CD14-positive monocyte (primary cell): ENCODE results near the gene THSD7A. TPM values are rescaled to one million over a fixed set of nuclear protein-coding genes. Genes with fewer than 3 reads are reported as not detected.

Experiments
- DNase-seq, 3 donors: peaks; one replicate each; pipeline ENCODE4 v3.0.0-alpha.2; 2011 to 2022
- H2AFZ ChIP-seq: 2 replicates; pipeline ENCODE4 v1.6.0; 2012; ENCODE audit warnings: mild to moderate bottlenecking, low read depth, low read length, inconsistent platforms; ENCODE audit not compliant: insufficient read depth, poor library complexity, severe bottlenecking
- H3K27ac ChIP-seq, 2 donors: 1 replicate in 1 of 2; 2 replicates in 1 of 2; pipeline ENCODE4 v1.5.1; 2012 to 2013; ENCODE audit warnings: low read length in 2 of 2, control low read depth in 1 of 2, inconsistent platforms in 1 of 2, low read depth in 1 of 2, mild to moderate bottlenecking in 1 of 2
- H3K27me3 ChIP-seq, 2 donors: one replicate each; pipeline versions ENCODE4 v1.6.0 to v1.6.1; 2011 to 2013; ENCODE audit warnings: low read length in 2 of 2; ENCODE audit not compliant: control insufficient read depth in 2 of 2, insufficient read depth in 2 of 2
- H3K36me3 ChIP-seq, 2 donors: replicated peaks in 1 of 2; 1 replicate in 1 of 2; 2 replicates in 1 of 2; pipeline versions ENCODE4 v1.5.1 to v1.6.1; 2012 to 2013; ENCODE audit warnings: low read length in 2 of 2, control low read depth in 1 of 2, inconsistent platforms in 1 of 2, mild to moderate bottlenecking in 1 of 2; ENCODE audit not compliant: insufficient read depth in 2 of 2, control insufficient read depth in 1 of 2
- H3K4me1 ChIP-seq, 2 donors: 1 replicate in 1 of 2; 2 replicates in 1 of 2; pipeline versions ENCODE4 v1.5.1 to v1.6.1; 2012 to 2013; ENCODE audit warnings: low read length in 2 of 2, control low read depth in 1 of 2, inconsistent platforms in 1 of 2, mild to moderate bottlenecking in 1 of 2, moderate library complexity in 1 of 2; ENCODE audit not compliant: insufficient read depth in 2 of 2, control insufficient read depth in 1 of 2
- H3K4me2 ChIP-seq: replicated peaks from 2 replicates; pipeline ENCODE3; 2012; ENCODE audit warnings: low read length, moderate library complexity, mild to moderate bottlenecking; ENCODE audit not compliant: poor library complexity, severe bottlenecking; ENCODE audit errors: extremely low read depth
- H3K4me3 ChIP-seq, 3 experiments: fragments of 200-600 bp in 1 of 3; sonication (generic) in 1 of 3; replicated peaks in 1 of 3; 1 replicate in 2 of 3; 2 replicates in 1 of 3; pipeline ENCODE4 v1.5.1; 2011 to 2013; ENCODE audit warnings: low read length in 3 of 3, mild to moderate bottlenecking in 3 of 3, control low read depth in 2 of 3, low read depth in 2 of 3, inconsistent platforms in 1 of 3, moderate library complexity in 1 of 3
- H3K79me2 ChIP-seq: 2 replicates; pipeline ENCODE4 v1.6.0; 2012; ENCODE audit warnings: mild to moderate bottlenecking, control low read depth, inconsistent platforms, low read length, moderate library complexity; ENCODE audit not compliant: insufficient read depth
- H3K9ac ChIP-seq: 2 replicates; pipeline ENCODE4 v1.6.0; 2017; ENCODE audit warnings: low read length, mild to moderate bottlenecking; ENCODE audit not compliant: insufficient read depth, poor library complexity, severe bottlenecking
- H3K9me3 ChIP-seq, 2 donors: replicated peaks in 1 of 2; 1 replicate in 1 of 2; 2 replicates in 1 of 2; pipeline versions ENCODE4 v1.5.1 to v1.6.1; 2012 to 2013; ENCODE audit warnings: low read length in 2 of 2, control low read depth in 1 of 2; ENCODE audit not compliant: control insufficient read depth in 1 of 2, insufficient read depth in 1 of 2
- H4K20me1 ChIP-seq: 2 replicates; pipeline ENCODE4 v1.6.0; 2012; ENCODE audit warnings: mild to moderate bottlenecking, low read length, control low read depth, moderate library complexity; ENCODE audit not compliant: insufficient read depth
- H3K27ac Mint-ChIP-seq, 7 donors: one replicate each; pipeline ENCODE4 v1.8.0; 2020; ENCODE audit warnings: mild to moderate bottlenecking in 7 of 7, mixed read lengths in 7 of 7, moderate library complexity in 6 of 7, inconsistent platforms in 2 of 7
- H3K27me3 Mint-ChIP-seq, 3 donors: one replicate each; pipeline ENCODE4 v1.8.0; 2021 to 2022; ENCODE audit warnings: low read depth in 3 of 3, mild to moderate bottlenecking in 3 of 3, mixed read lengths in 3 of 3, moderate library complexity in 3 of 3, inconsistent platforms in 1 of 3
- H3K36me3 Mint-ChIP-seq, 2 donors: one replicate each; pipeline ENCODE4 v1.8.0; 2020; ENCODE audit warnings: mixed read lengths in 2 of 2, inconsistent platforms in 1 of 2, mild to moderate bottlenecking in 1 of 2
- H3K4me1 Mint-ChIP-seq: one replicate; pipeline ENCODE4 v1.8.0; 2020; ENCODE audit warnings: mild to moderate bottlenecking, mixed read lengths
- H3K4me3 Mint-ChIP-seq, 2 donors: one replicate each; pipeline ENCODE4 v1.8.0; 2020; ENCODE audit warnings: mild to moderate bottlenecking in 2 of 2, mixed read lengths in 2 of 2, moderate library complexity in 1 of 2
- H3K9me3 Mint-ChIP-seq, 7 donors: one replicate each; pipeline ENCODE4 v1.8.0; 2020 to 2022; ENCODE audit warnings: mixed read lengths in 7 of 7, mild to moderate bottlenecking in 6 of 7, moderate library complexity in 6 of 7, inconsistent platforms in 2 of 7
- WGBS: methylation state at CpG from one replicate; pipeline ENCODE4 v1.1.5; 2013; ENCODE audit warnings: missing lambda C conversion rate; ENCODE audit not compliant: insufficient coverage; 5-methylcytosine and 5-hydroxymethylcytosine counted together
- intact Hi-C, 2 donors: fragments of 100-400 bp; cut with micrococcal nuclease; formaldehyde crosslinking; loops; one replicate each; pipeline versions ENCODE4 v1.15.0 to v1.15.1; 2023
- polyA plus RNA-seq, 3 donors: library from polyadenylated mRNA; depleted of rRNA in 1 of 3; unstranded in 2 of 3; stranded (reverse) in 1 of 3; fragments of 300-500 nt in 2 of 3; fragments of >200 nt in 1 of 3; fragmentation: Illumina TruSeq in 2 of 3; gene quantifications; 1 replicate in 2 of 3; 2 replicates in 1 of 3; pipeline ENCODE4 v1.2.3, GENCODE V29; 2012 to 2021
- TF ChIP-seq, protein P1 (sequence below): fragments of 200-600 bp; IDR thresholded peaks from one replicate; pipeline ENCODE4 v1.8.0; 2022; ENCODE audit warnings: antibody characterized with exemption, mild to moderate bottlenecking

THSD7A gene
- polyA plus RNA-seq, 3 donors = under 0.01 TPM; not detected in 2

DNA sequence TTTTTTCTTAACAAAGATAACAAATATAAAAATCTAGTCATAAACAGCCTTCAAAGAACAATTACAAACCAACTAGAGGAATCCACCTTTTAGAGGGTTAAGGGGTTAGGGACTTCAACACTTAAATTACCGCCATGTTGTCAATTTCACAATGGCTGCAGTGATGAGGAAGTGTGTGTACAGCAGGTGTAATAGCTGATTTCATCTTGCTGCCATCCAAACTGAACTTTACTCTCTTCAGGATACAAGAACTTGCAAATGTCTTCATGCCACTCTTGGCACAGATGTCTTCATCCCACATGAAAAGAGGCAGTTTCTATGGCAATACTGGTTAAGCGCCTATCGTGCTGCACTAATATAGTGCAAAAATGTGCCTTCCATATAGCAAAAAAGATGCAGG lies 457.4 kb downstream of the THSD7A start:
- Histone ChIP-seq H3K4me3 (no peak overlapping the region), H3K27me3 (no peaks in the 10 kb centered on the region), H3K4me1 (no peaks in the 10 kb centered on the region), H4K20me1 (no peaks in the 10 kb centered on the region), H3K36me3 (no peaks in the 10 kb centered on the region), H3K4me2 (no peak overlapping the region), H2AFZ (no peak overlapping the region), H3K79me2 (no peaks in the 10 kb centered on the region), H3K27ac (no peak overlapping the region), H3K9me3 (no peaks in the 10 kb centered on the region), H3K9ac (no peak overlapping the region)
- WGBS = 100% methylated on average over 1 of the region's 3 CpGs
- TF ChIP-seq, protein P1, sequence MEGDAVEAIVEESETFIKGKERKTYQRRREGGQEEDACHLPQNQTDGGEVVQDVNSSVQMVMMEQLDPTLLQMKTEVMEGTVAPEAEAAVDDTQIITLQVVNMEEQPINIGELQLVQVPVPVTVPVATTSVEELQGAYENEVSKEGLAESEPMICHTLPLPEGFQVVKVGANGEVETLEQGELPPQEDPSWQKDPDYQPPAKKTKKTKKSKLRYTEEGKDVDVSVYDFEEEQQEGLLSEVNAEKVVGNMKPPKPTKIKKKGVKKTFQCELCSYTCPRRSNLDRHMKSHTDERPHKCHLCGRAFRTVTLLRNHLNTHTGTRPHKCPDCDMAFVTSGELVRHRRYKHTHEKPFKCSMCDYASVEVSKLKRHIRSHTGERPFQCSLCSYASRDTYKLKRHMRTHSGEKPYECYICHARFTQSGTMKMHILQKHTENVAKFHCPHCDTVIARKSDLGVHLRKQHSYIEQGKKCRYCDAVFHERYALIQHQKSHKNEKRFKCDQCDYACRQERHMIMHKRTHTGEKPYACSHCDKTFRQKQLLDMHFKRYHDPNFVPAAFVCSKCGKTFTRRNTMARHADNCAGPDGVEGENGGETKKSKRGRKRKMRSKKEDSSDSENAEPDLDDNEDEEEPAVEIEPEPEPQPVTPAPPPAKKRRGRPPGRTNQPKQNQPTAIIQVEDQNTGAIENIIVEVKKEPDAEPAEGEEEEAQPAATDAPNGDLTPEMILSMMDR = no peak
- intact Hi-C loops = no loop called here
- Mint-ChIP-seq H3K4me1 (no peaks in the 10 kb centered on the region), H3K27me3 (no peaks in the 10 kb centered on the region), H3K36me3 (no peaks in the 10 kb centered on the region), H3K27ac (no peak overlapping the region), H3K4me3 (no peak overlapping the region), H3K9me3 (no peaks in the 10 kb centered on the region)
- DNase-seq = no peak

DNA sequence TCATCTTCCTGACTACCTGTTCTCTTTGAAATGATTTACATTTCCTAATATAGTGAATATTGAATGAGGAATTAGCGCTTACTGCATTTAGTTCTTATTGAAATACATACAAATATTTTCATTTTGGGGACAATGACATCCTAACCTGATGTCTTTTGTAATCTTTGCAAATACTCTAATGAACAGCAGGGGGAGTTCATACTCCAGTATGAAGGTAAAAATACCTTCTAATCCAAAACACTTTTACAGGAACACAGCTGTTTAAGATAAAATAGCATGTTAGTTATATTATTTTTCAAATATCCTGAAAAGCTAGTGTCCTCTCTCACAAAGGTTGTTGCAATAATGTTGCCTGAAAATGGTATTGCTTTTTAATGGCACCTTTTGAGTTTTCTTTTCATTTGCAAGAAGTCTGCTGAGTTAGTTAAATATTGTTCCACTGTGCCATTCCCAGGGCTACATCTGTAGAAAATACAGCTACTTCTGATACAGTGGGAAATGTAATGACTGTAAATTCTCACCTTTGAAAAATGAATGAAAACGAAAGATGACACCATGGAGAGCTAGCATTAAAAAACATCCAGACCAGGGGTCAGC lies 458.4 kb downstream of the THSD7A start:
- no peaks in the 10 kb centered on the region for H3K4me1 Mint-ChIP-seq
- Histone ChIP-seq H3K36me3 (no peaks in the 10 kb centered on the region), H2AFZ (no peak overlapping the region), H4K20me1 (no peaks in the 10 kb centered on the region), H3K27ac (no peak overlapping the region), H3K9ac (no peak overlapping the region), H3K4me1 (no peaks in the 10 kb centered on the region), H3K27me3 (no peaks in the 10 kb centered on the region), H3K9me3 (no peaks in the 10 kb centered on the region), H3K79me2 (no peaks in the 10 kb centered on the region), H3K4me2 (no peak overlapping the region), H3K4me3 (no peak overlapping the region)
- H3K9me3 Mint-ChIP-seq = no peaks in the 10 kb centered on the region
- H3K4me3 Mint-ChIP-seq = no peak overlapping the region
- intact Hi-C loops = no loop called here
- 80% methylated on average over 1 of the region's 2 CpGs for WGBS
- H3K27ac Mint-ChIP-seq = no peak overlapping the region
- DNase-seq = no peak
- H3K36me3 Mint-ChIP-seq = no peaks in the 10 kb centered on the region
- no peaks in the 10 kb centered on the region for H3K27me3 Mint-ChIP-seq
- TF ChIP-seq, protein P1 = peak; percentile 46
